PFSK-1 (cell line): ENCODE measurements around the gene IGF1R.

Source experiments
- FOXP2 ChIP-seq: optimal IDR thresholded peaks from 2 replicates; pipeline ENCODE3; 2011; ENCODE audit warnings: borderline replicate concordance, control low read depth, inconsistent platforms; ENCODE audit not compliant: insufficient read depth; ENCODE audit errors: extremely low read length, extremely low read depth
- POLR2AphosphoS5 ChIP-seq: IDR thresholded peaks from 2 replicates; pipeline ENCODE4 v1.6.1; 2012; ENCODE audit warnings: low read depth, mild to moderate bottlenecking, control low read depth, low read length, moderate library complexity
- REST ChIP-seq, 2 experiments: IDR thresholded peaks; 2 replicates each; pipeline versions ENCODE4 v1.6.1 to v1.8.0; 2011 to 2012; ENCODE audit warnings: low read depth in 2 of 2, low read length in 2 of 2, control low read depth in 1 of 2, inconsistent platforms in 1 of 2, mild to moderate bottlenecking in 1 of 2, moderate library complexity in 1 of 2; ENCODE audit not compliant: insufficient read depth in 1 of 2
- TAF1 ChIP-seq: IDR thresholded peaks from 2 replicates; pipeline ENCODE4 v1.6.1; 2012; ENCODE audit warnings: low read length, control low read depth, borderline replicate concordance; ENCODE audit not compliant: insufficient read depth

DNA sequence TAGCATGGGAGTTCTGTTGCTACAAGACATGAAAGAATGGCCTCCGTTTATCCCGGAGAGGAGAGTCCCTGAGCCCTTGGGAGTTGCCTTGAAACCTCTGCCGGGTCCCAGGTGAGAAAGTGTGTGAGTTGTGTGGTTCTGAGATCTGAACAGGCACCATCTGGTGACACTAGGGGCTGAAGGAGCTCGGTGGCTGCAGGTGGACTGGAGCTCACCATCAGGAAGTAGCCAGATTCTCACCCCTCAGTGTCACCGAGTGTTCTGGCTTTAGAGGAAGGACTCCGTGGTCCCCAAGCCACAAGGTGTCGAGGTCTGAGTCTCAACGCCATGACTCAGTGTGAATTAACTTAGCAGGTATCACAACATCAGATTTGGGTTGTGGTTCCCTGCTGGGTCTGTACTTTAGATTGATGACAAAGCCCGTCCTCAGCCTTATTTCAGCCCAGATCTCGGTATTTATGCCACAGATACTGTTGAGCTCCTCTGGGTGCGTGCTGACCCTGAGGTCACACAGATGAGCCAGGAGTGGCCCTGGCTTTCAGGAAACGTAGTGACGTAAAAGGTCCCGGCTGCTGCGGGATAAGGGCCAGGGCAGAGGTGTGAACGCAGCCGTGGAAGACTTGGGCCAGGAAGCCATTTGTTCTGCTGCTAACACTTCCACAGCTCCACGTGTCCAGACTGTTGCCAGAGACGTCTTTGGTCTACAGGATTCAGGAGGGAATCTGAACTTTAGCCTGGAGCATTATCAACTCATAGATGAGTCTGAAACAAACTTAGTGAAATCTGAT, 304.9 kb downstream of the IGF1R start:
- no peak for TF ChIP-seq TAF1
- TF ChIP-seq FOXP2: no peak
- no peak for TF ChIP-seq POLR2AphosphoS5
- no peak for TF ChIP-seq REST (IDR thresholded peaks at IDR 0.05; ENCODE audit: insufficient read depth in 1 of 2, low read depth in 2 of 2, low read length in 2 of 2)
